RPMI8226 (cell line): ENCODE measurements around the gene ETV6.

Source experiments
- DNase-seq: peaks from one replicate; pipeline ENCODE4 v3.0.0-alpha.2; 2015

The ETV6 gene

DNA sequence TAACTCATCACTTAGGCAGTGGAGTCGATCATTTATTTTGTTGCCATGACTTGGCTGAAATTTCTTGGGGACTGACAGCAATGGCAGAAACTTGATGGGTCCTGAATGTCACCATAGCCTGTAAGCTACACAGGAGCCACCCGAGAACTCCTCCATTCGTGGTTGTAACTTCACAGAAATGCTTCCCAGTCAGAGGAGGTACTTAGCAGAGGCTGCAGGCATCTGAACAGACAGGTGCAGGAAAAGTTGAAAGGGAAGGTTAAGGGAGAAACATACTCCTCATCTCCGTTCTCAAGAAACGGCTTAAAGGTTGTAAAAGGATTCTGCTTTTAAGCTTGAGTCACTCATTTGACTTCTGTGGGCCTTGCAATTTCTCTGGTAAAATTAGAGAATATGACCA is 47.7 kb downstream of the ETV6 start:
- DNase-seq: no peak

DNA sequence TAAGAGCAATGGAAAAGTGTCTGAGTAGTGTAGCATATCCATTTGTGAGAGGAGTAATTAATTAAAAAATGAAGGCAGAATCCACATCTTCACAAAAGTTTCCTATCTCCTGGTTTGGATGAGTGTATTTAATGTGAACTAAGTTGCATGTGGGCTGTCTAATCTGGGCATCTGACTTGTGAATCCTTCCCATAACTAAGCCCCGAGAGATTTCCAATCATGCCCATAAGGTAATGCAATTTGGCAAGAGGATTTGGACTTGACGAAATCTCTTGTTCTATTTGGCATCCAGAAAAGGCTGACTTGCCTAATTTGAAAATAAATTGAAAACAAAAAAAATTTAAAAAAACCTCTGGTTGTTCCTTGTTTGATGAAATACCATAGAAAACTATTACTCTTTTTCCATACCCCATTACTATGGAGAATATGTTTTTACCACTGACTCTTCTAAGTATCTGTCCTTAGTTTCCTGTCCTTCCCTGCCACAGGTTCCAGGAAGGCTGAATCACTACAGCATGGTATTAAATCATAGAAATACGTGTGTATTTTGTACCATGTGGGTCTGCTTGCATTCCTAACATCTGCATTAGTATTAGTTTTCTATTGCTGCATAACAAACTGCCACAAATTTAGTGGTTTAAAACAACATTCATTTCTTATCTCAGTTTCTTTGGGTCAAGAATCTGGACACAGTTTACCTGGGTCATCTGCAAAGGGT is 48.4 kb downstream of the ETV6 start:
- no peak for DNase-seq

DNA sequence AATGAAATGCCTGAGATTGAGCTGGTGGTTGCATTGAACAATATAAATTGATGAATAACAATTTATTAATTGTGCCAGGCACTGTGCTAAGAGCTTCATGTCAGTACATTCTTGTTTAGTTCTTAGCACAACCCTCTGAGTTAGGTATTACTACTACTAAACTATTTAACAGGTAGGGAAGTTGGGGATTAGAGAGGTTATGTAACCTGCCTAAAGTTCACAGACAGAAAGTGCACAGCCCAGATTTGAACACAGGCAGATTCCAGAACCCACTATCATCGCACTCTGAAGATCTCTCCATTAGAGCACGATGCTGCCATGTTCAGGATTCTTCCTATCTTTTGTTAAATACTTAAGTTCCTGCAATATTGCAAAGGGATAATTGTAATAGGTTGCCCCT is 49.3 kb downstream of the ETV6 start:
- DNase-seq: no peak

DNA sequence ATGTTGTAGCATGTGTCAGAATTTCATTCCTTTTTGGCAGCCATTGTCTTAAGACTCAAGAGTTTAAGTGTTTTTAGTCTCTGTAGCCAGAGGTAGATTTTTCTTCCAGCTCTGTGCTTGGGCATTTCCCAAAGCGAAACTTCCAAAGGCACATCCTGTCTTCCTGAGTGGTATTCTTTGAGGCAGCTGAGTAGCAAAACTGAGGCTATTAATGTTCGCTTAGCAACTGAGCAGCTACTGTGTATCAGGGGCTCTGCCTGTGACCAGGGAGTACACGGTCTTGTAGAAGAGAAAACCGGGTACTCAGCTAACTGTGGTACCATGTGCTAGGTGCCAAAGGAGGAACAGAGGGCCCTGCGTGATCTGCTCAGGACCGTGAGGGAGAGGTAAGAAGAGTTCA is 52.0 kb downstream of the ETV6 start:
- no peak for DNase-seq

DNA sequence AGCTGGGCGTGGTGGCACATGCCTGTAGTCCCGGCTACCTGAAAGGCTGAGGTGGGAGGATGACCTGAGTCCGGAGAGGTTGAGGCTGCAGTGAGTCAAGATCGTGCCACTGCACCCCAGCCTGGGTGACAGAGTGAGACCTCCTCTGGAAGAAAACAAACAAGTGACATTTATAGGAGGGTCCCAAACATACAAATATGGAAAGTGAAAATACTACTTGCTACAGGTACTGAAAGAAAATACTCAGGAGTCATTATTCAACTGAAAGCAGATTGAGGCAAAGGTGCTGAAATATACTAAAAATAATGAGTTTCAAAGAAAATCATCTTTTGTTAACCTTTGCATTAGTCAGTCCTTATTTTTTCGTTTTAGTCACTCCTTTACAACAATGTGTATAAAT is 53.5 kb downstream of the ETV6 start:
- DNase-seq: no peak

DNA sequence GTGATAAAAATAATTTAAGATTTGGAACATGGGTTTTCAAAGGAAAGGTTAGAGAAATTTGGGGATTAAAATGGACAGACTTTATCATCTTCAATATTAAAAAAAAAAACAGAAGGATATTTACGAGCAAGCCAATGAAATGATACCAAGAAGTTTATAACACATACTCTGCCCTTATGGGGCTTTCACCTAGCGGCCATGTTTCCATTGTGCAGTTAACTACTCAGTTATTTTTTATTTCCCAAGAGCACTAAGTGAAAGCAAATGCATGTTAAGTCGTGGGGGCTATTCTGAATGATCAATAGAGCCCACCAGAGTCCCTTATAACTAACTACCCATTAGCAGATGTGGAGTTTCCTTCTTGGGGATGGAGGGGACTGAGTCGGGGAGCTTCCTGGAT is 53.9 kb downstream of the ETV6 start:
- no peak for DNase-seq

DNA sequence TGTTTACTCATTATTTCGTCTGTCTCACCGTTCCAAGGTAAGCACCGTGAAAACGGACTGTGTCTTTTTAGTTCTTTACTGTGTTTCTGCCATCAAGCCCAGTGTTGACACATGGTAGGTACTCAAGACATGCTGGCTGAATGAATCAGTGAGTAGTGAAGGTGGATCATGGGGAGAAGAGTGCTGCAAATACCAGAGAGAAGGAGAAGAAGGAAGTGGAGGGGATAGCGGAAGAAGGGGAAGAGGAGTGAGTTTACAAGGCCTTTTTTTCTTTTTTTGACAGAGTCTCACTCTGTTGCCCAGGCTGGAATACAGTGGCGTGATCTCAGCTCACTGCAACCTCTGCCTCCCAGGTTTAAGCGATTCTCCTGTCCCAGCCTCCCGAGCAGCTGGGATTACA is 54.6 kb downstream of the ETV6 start:
- no peak for DNase-seq

DNA sequence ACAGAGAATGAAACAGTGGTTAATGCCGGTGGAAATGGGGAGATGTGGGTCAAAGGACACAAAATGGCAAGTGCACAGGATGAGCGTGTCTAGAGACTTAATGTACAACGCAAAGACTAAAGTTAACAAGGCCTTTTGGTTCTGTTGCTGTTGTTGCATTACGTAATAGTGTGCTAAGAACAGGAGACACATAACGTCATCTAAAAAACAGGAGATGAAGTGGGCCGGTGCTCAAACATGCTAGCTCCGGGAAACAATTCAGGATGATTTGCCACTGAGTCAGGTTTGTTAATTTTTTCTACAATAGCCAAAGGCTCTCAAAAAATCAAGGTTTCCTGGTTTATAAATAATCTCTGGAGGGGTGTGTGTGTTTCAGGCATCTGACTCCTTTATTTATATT is 55.5 kb downstream of the ETV6 start:
- no peak for DNase-seq

DNA sequence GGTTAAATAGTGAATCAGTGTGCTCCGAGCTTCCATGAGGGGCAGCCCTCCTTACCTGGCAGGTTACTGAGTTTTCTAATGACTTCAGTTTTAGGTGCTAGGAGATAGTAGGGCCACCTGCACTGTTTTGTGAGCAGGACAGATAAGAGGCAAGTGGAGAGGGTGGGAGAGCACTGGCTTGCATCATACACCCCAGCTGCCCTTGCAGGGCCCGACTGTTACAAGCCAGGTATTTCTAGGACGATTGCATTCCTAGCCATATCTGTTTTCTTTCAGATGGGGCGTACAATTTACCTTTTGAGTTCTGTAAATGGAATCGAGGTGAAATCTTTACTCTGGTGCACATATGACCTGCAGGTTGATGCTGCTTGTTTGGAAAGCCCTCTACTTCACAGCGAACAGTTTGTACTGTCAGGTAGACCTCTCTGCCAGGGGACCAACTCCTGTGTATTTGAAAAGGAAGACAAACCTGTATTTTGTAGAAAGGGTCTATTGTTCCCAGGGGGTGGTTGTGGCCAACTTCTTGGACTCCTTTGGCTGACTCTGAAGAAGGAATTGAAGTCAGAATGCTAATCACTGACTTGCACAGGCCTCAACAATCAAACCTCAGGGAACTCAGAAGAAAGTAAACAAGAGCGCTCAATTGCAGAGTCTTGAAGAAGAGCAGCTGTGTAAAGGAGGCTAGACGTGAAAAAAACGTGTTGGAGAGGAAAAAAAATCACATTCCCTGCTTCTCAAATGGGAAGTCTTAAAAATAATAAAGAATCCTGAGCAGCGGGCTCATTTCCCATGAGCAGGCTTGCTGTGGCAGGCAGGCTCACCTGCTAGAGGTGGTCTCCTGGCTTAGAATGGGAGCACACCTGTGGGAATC is 57.3 kb downstream of the ETV6 start:
- no peak for DNase-seq

DNA sequence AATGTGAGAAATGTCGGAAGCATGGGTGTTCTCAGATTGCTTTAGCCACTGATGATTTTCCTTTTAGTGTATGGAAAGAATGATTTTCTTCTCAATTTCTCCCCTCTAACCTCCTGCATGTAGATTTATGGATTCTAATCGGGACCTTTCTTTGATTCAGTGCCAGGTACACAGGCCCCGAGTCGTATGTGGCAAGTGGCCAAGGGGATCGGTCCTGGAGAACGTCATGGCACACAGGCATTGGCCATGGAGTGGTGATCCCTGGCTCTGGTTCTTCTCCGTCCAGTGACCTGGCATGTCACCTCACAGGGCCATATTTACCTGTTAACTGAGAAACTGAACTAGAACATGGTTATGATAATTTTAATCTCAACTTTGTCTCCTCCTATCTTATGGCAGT is 58.1 kb downstream of the ETV6 start:
- DNase-seq: no peak

DNA sequence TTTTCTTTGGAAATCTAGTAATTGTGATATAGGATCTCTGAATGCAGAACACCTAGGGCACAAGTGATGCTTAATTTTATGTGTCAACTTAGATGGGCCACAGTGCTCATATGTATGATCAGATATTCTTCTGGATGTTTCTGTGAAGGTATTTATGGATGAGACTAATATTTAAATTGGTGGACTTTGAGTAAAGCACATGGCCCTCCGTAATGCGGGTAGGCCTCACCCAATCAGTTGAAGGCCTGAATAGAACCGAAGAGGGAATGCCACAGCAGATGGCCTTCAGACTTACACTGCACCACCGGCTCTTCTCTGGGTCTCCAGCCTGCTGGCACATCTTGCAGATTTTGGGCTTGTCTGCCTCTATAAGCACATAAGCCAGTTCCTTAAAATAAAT is 60.0 kb downstream of the ETV6 start:
- DNase-seq: no peak

DNA sequence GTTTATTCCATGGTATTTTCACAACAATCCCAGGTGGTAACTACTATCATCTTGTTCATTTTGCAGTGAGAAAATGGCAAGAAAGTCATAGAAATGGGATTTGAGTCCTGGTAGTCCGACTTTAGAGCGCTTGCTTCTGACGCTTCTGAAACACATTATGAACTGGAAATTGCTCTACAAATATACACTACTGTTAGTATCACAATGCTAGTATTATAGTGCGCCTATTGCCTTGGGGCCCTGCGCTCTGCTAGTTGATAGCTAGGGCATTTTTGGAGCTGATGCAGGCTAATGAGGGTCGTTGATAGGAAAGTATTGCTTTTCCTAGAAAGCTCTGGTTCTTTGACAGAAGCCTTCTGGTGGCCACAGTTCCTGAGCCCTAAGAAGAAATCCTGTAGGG is 61.0 kb downstream of the ETV6 start:
- no peak for DNase-seq

DNA sequence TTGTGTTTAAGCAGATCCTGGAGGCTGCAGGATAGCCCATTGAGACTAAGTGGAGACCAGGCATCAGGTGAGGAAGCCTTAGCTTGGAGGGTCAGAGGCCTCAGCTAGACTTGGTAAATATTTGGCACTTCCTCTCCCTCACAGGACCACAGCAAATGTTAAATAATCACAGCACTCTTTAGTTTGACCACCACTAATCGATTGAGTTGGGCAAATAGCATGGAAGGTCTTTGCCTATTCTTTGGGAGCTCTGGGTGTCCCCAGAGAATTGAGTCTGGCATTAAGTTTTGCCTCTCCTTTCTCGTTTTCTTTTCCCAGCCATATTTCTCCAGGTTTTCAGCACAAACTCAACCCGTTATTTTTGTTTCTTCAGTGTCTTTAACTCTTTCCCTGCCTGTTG is 61.4 kb downstream of the ETV6 start:
- no peak for DNase-seq

DNA sequence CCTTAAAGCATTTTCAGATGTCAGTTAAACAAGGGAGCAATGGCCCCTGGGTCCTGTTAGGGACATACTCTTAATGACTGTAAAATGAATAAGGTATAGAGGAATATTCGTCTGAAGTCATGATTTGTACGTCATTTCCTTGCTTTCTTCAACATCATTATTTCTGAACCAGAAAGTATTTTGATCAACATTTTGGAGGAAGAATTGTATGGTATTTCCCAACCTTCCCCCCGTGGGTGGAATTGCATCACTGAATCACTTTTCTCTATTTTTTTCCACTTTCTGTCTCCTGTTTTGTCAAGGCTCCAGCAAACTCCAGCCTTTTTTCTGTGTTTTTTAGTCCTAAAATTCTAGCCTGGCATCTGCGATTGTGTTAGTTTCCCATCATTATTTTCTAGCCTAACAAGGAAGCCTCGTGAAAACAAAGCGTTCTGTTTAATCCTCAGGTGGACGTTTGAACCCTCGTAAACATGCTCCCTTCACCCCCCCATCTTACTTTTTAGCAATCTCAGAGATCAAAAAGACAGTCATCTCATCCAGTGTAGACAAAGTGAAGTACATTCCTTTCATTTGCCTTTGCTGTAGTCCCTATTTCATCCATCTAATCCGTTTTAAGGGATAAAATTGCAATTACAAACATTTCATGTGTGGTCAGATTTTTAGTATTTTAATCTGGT is 62.3 kb downstream of the ETV6 start:
- no peak for DNase-seq

DNA sequence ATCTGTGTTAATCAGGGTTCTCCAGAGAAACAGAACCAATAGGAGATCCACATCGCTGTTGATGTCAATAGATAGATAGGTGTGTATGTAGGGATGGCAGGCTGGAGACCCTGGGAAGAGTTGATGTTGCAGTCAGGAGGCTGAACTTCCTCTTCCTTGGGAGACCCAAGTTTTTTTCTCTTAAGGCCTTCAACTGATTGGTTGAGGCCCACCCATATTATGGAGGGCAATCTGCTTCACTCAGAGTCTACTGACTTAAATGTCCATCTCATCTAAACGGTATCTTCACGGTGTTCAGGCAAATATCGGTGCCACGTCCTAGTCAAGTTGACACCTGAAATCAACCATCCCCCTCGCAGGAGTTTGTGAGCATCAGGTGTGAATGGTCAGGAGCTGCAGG is 63.0 kb downstream of the ETV6 start:
- no peak for DNase-seq

DNA sequence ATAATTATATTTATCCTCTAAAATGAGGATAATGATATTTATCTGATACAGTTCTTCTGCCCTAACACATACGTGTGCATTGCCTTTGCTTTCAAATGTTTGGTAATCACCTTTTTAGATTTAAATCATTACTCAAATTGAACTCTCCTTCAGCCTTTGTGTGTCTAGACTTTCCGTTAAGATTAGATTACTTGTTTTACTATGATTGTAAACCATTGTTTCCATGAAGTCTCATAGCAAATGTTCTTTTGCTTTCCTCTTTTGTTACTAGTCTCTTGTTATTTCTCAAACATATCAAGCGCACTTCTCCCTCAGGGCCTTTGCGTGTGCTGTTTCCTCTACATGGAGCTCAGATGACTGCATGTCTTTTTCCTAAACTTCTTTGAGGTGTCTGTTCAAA is 63.7 kb downstream of the ETV6 start:
- DNase-seq: no peak

DNA sequence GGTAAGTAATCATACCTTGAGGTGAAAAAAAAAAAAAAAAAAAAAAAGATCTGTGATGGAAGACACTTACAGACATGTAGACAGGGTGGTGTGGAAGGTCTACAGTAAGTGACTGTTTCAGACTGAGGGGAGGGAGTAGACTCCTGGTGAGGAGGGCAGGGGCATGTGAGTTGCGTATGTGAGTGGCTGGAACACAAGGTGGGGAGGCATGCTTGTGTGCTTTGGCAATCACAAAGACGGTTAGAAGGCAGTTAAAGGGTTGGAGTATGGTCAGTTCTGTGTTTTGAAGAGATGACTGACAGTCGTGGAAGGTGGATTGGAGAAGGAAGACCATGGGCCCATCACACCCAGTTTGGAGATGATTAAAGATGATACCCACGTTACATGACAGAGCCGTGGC is 65.2 kb downstream of the ETV6 start:
- no peak for DNase-seq

DNA sequence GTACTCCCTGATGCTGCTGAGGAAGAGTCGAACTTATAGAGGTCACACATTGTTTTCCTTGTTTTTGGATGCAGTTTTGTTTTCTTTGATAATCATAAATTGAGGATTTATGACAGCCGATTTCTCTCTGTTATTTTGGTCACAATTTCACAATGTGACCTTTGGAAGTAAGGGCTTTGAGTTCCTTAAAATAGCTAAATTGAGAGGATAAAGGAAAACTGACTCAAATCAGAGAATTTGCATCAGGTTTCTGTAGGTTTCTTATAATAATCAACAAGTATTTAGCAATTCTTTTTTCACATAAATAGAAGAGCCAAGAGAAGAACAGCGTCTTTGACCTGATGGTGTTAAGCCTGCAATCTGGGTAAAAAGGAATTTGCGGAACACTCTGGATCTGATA is 66.1 kb downstream of the ETV6 start:
- DNase-seq: no peak

DNA sequence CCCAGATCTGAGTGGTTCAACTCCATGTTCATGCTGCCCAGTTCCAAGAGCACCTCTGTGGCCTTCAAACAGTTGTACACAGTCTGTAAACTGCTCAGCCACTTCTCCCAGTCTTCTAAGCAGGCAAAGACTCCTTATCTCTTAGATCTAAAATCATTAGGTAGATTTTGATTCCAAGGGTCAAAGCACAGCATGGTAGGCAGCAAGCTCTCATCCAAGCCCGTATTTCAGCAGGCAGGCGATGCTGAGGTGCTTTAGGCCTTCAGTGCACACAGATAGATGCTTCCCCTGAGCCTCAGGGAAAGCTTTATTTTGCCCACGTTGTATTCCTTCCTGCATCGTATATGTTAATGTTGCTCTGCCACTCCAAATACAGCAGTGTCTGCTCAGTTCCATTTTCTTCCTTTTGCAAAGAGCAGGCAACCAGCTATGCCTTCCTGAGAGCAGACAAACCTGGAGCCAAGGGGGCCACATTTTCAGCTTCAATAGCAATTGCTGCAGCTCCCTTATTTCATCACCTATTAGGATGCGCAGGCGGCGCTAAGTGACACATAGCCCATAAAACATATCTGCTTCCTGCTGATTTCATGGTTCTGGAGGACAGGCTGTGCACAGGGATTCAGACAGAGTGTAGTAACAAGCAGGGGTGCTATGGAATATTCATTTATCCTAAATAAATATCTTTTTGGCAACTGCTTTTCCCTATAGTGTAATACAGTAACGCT is 67.5 kb downstream of the ETV6 start:
- no peak for DNase-seq

DNA sequence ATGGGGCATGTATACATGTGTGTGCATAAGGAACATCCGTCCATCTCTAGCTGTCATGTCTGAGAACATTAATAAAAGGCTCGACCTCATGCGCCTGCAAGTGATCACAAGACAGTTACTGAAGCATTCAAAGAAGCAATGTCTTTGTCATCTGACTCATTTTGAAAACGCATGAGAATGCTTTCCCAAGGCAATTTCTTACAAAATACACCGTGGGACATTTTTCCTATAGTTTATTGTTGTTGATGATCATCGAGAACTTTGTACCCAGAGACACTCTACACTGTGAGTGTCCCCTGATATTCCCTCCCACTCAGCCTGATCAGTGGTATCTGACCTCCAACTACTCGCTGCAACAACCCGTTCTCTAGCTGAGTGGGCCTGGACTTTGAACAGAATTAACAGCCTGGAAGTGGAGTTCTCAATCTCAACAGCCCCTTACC is 68.1 kb downstream of the ETV6 start:
- DNase-seq: no peak

DNA sequence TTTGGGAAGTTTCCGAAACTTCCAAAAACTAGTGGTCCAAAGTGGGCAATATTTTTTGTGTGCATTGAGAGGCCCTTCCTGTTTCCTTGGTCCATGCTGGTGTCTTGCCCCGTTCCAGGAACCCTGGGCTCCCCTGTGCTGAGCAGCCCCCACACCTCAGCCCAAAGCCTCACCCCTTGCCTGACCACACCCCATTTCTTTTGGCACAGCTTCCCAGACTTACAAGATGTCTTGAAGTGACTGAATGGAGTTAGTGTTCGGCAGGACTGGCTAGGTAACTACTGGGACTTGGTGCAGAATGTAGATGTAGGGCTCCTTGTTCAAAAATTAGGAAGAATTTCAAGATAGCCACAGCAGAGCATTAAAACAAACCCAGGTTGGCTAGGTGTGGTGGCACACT is 68.6 kb downstream of the ETV6 start:
- no peak for DNase-seq

DNA sequence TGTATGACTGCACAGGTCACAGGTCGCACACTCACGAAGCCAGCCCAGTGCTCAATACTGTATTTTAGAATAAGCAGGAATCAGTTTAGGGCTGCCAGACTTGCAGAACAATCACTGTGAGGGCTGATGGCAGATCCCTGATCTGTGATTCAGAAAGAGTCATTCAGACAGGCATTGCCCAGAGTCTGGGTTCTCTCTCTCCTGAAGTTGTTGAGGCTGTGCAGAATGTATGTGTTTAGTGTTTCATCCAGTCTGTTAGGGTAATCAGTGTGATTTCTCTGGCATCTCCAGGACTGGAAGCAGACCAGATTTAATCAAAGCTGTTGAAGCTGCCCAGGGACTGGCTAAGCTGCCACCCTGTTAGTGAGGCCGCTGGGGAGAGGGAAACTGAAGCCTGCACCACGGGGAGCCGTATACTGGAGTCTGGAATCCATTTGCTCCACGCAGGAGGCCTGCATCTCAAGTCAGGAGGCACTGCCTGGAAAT is 69.3 kb downstream of the ETV6 start:
- DNase-seq: no peak

DNA sequence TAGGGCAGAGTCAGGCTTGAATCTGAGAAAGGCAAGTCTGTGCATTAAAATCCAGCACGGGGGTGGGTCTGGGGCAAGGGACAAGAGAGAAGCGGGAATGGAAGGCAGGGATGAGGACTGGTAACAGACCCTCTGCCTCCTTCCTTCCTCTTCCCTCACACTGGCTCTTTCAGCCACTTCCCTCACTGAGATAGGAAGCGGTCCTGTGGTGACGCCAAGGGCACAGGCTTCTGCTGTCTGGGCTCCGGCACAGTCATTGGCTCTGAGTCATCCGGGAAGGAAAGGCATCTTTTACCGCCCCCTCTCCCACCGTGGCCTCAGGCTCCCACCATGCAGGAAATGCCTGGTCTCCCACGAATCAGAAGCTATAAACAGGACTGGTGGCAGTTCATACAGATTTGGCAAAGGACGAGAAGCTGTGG is 70.2 kb downstream of the ETV6 start:
- DNase-seq: no peak
